NCI-H2196 treated with DMSO at 0.1 percent for 48 hours (cell line): ENCODE data around the gene HPGDS.
"Not testable (repeated sequence)": the region's sequence is repeated elsewhere in the genome, so short reads cannot be mapped to it uniquely, and the experiment has no call there.

Experiments
- DNase-seq: peaks from one replicate; lab custom pipeline; 2025; ENCODE audit not compliant: unreplicated experiment; lab: John Stamatoyannopoulos, UW

Gene HPGDS

DNA sequence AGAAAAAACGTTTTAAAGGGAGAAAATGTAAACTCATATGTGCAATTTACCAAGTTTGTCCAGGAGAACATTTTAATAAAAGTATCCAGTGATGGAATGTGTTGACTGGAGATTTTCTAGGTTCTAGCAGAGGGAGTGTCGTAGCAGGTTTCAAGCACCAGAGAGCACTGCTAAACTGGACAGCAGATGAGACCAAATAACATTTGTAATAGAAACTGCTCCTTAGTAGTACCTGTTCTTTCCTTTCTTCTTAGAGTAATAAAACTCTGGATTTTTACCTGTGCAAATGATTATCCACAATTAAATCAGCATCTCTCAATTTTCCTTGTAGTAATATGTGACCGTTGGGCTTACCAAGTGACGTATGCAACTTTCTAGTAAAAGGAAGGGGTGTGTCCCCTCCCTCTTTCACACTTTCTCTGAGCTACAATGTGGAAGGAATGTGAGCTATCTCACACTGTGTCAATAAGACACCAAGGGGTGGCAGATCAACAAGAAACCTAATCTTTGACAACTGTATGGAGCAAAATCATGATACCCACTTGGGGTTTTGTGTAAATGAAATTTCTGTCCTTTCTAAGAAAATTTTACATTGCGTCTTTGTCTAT, 9.5 kb downstream of the HPGDS start:
- no peak for DNase-seq

DNA sequence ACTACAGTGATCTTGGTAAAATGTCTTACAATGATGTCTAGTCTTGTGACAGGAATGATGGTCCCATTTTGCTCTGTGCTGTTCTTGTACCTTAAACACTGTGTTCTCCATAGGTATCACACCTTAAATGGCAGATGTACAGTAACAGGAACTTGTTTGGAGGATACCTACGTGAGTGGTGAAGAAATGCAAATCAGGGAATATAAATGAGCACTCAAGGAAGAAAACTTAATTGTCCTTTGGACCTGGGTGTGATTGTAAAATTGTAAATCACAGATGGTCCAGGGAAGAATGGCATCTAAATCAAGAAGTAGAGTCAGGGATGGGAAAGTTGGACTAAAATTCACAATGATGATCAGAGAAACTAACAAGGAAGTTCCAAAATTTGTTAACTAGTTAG, 12.7 kb downstream of the HPGDS start:
- no peak for DNase-seq

DNA sequence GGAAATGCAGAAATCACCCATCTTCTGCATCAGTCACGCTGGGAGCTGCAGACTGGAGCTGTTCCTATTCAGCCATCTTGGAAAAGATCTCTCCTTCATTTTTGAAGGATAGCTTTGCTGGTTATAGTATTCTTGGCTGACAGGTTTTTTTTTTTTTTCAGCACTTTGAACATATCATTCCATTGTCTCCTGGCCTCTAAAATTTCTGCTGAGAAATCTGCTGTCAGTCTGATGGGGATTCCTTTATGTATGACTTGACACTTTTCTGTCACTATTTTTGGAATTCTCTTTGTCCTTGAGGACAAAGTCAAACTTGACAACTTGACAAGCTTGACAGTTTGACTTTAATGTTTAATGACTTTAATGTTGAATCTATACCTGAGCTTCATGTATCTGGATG, 16.8 kb downstream of the HPGDS start:
- no peak for DNase-seq

- not testable (repeated sequence) for DNase-seq
These were observed 22.7 kb downstream of the HPGDS start for GRCh38 chr4:94319927-94320326.

DNA sequence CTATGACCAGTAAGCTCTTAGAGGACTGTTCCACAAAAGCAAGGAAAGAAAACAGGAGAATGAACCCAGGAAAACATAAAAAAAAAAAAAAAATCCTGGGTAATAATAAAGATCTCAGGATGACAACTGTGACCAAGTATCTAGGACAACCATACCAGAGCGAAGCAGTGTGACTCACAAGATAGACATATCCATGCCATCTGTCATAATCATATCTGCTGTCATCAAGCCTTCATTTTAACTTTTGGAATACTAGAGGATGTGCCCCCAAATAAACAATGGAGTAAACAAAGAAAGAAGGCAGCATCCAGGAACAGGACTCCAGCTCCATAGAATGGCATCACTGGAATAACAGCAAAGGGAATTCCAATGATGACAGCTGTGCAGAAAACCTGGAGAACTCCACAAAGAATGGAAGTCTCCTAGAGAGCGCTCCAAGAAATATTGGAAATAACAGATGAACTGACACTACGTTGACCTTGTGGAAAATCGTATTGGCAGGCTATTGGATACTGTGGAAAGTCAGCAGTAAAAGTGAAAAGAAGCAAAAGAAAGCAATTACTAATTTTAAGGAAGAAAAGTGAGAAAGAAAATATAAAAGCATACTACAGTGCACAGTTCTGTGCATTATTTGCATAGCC, 35.3 kb downstream of the HPGDS start:
- DNase-seq = no peak

GRCh38 chr4:94306713-94307112, 35.9 kb downstream of the HPGDS start:
- DNase-seq = no peak

DNA sequence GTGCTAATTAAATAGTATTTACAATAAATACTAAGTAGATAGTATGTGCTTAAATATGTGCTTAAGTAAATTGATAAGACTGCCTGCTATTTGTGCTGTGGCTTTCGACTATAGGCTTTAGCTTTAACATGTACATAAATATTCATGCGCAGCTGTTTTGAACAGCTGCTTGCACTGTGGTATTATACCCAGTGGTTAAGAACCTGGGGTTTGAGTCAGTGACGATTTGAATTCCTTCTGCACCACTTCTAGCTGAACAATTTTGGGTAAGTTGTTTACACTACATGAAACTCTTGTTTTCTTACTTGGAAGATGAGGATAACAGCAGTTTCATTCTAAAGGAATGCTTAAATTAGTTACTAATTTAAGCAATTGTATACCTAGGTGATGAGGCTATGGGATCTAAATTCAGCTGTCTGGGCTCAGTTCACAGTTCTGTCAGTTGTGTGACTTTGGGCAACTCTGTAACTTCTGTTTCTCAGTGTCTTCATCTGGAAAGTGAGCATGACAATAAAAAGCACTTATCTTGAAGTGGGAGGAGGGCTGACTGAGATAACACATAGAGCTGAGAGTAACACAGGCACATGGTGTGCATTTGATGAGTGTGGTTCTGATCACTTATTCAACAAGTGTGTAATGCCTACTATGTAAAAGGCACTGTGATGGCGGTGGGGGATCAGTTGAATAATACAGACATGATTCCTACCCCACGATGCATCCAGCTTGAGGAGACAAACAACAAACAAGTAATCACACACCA, 37.0 kb downstream of the HPGDS start:
- DNase-seq = no peak

- no peak for DNase-seq
These were observed 38.2 kb downstream of the HPGDS start for GRCh38 chr4:94304365-94304971.

DNA sequence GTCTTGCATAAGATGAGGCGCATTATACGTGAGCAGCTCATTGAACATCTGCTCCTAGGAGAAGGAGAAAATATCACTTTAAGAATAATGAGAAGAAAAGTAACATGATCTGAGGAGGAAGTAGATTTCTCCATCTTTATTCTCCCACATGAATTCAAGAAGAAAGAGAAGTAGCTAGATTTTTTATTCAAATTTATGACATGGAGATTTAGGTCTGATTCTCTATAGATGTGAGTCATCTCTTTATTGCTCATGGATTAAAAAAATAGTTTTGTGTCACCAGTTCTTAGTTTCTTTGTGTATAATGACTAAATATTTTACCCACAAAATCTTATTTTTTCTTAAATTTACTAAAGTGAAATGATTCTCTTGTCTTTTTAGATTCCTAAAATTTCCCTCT, 40.4 kb downstream of the HPGDS start:
- DNase-seq = no peak

- DNase-seq = no peak
These were observed 43.8 kb downstream of the HPGDS start for GRCh38 chr4:94298725-94299252.

GRCh38 chr4:94295473-94295872, 47.2 kb downstream of the HPGDS start:
- not testable (repeated sequence) for DNase-seq

DNA sequence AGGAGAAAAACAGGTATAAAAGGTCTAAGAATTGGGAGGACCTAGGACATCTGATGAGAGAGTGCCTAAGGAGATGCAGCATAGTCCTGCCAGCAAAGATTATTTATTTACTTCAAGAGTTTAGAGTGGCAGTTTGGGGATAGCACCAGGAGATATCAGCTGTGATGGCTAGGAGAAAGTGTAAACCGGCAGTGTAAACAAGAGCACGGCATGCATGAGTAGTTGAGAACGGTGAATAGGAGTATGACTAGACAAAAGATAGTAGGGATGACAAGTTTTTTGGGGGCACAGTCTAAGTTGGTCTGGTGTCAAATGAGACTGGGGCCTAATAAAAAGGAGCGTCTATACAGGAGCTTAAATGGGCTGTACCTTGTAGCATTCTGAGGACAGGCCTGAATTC, 48.7 kb downstream of the HPGDS start:
- DNase-seq = not testable (repeated sequence)

DNA sequence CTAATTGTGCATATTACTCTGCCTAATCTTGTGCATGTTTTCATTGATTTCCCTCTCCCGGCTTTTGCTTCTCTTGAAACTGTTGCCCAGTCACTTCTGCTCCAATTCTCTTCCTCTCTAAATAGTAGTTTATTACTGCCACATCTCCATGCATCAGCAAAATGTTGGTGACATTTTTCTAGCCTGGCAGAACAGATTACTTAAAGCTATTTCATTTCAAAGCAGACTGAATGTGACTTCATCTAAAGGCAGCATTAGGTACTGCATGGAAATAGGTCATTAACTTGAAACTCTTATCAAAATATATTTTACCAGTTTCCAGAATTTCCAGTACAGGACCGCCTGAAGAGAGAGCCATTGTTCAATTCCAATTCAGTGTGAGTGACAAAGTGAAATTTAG, 52.4 kb downstream of the HPGDS start:
- DNase-seq = no peak

DNA sequence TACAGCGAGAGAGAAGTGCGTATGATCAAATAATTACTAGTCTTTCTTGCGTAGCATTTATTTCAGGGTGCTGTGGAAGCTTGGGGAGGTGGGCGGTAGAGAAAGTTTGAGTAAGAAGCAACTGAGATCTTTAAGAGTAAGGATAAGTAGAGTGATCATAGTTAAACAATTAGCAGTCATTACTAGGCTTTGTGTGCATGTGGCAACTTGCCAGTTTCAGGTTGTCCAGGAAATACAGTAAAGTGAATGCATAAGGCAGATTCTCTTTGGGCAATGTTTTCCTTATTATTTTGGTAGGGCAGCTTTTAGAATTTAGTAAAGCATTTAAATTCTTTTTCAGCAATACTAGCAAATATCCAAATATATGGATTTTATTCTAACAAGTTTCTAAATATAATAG, 57.0 kb downstream of the HPGDS start:
- DNase-seq = no peak

DNA sequence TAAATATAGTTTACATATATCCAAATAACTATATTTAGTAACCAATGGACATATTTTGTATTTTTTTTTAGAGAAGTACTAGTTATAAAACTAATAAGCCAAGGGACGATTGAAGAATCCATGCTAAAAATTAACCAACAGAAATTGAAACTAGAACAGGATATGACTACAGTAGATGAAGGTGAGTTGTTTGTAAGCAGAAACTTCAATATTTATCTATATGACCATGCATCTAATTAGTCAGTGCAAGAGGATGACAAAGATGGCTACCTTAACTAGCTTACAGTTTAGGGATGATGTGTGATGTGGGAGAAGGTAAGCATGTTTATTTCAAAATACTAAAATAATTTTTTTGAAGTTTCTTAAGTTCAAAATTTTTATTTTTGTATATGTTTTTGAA, 57.7 kb downstream of the HPGDS start:
- DNase-seq = no peak

DNA sequence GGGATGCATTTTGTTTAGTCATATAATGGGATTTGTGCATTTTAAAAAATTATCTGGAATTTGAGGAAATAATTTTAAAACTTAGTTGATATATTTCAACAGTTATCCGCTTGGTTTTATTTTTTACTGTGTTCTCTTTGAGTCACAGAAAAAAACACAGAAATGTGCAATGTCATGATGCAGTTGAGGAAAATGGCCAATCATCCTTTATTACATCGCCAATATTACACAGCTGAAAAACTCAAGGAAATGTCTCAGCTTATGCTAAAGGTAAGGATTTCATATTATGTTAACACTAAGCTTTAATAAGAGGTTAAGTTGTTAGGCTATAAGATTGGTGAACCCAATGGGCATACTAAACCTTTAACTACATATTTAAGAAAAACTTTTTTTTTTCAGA, 63.9 kb downstream of the HPGDS start:
- DNase-seq = no peak

- no peak for DNase-seq
These were observed 65.1 kb downstream of the HPGDS start for GRCh38 chr4:94277534-94277933.

GRCh38 chr4:94276204-94276603, 66.4 kb downstream of the HPGDS start:
- no peak for DNase-seq

GRCh38 chr4:94274912-94275311, 67.7 kb downstream of the HPGDS start:
- DNase-seq = no peak

DNA sequence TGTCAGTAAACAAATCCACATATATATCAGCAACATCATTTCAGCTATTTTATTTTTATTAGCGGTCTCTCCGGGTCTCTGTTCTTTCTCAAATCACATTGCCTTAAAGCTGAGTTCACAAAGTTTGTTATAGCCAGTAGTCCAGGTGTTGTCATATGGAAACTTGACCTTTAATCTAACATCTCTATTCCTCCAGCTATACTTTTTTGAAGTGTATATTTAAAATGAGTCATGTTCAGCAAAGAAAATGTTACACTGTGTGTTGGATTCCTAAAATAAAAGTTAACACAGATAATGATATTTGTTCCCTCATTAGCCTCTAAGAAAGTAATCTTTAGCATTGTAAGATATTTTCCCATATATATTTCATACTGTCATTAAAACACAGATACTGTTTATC, 71.4 kb downstream of the HPGDS start:
- no peak for DNase-seq

GRCh38 chr4:94267037-94267436, 75.6 kb downstream of the HPGDS start:
- no peak for DNase-seq
